H1 (cell line): ENCODE data around the gene RBBP6. TPM values are rescaled to one million over a fixed set of nuclear protein-coding genes. Genes with fewer than 3 reads are reported as not detected.

ENCODE experiments used
- PHF8 ChIP-seq: fragments of 200-600 bp; sonication (generic); conservative IDR thresholded peaks from 2 replicates; pipeline ENCODE4 v1.7.1; 2012; ENCODE audit warnings: low read depth, mild to moderate bottlenecking, inconsistent platforms, low read length, moderate library complexity
- RNF2 ChIP-seq: fragments of 200-900, 300-1000 bp; sonication (generic); IDR thresholded peaks from 2 replicates; pipeline ENCODE4 v1.7.1; 2016; ENCODE audit warnings: borderline replicate concordance, low read depth, mild to moderate bottlenecking, antibody characterized with exemption, low read length; ENCODE audit not compliant: poor library complexity, severe bottlenecking; ENCODE audit errors: missing control alignments
- polyA plus RNA-seq, 7 experiments: library from polyadenylated mRNA; depleted of rRNA in 3 of 7; stranded (reverse) in 5 of 7; unstranded in 2 of 7; fragments of >200 nt in 5 of 7; fragments of 200-250 nt in 2 of 7; gene quantifications; 1 replicate in 5 of 7; 2 replicates in 1 of 7; 4 replicates in 1 of 7; pipeline versions ENCODE4 v1.2.1 to v1.2.3, GENCODE V29; 2011 to 2013; ENCODE audit warnings: missing spikeins in 2 of 7, mixed read lengths in 2 of 7
- total RNA-seq: library from RNA; stranded (reverse); fragmentation: NEBNext Ultra II Directional; extraction: Animal tissue kit (Norgen Biotek cat#: 25700); gene quantifications from 2 replicates; pipeline ENCODE4 v1.2.1, GENCODE V29; 2021

Gene RBBP6
- total and polyA plus RNA-seq, 2 of the 8 experiments (the other 6 are each of a cell fraction or from before 2014, with no cell fraction given): 22.5 to 54.5 TPM

GRCh38 chr16:24505959-24506358 lies 33.4 kb upstream of the RBBP6 start (continued):
- TF ChIP-seq RNF2 (no peak), PHF8 (no peak)
- TF ChIP-seq, all 59 proteins: peak for 0
